SU-DHL-6 (cell line): ENCODE results near the gene RUVBL1.

ENCODE experiments used
- H2AFZ ChIP-seq: fragments of 200-600 bp; sonication (generic); 2 replicates; pipeline ENCODE4 v1.6.1; 2014; ENCODE audit warnings: low read depth, mild to moderate bottlenecking, moderate library complexity, mixed read lengths, antibody characterized with exemption, low read length; ENCODE audit not compliant: severe bottlenecking
- H3F3A ChIP-seq: fragments of 200-600 bp; shearing (Covaris generic); 2 replicates; pipeline ENCODE4 v1.6.0; 2016; ENCODE audit warnings: antibody characterized with exemption, mild to moderate bottlenecking; ENCODE audit not compliant: insufficient read depth
- H3K27ac ChIP-seq: fragments of 200-600 bp; sonication (generic); 2 replicates; pipeline ENCODE4 v1.5.1; 2016; ENCODE audit warnings: low read depth, mild to moderate bottlenecking, low read length, moderate library complexity, mixed read lengths
- H3K27me3 ChIP-seq: fragments of 200-600 bp; sonication (generic), shearing (Covaris generic); 2 replicates; pipeline ENCODE4 v1.6.0; 2014; ENCODE audit warnings: mild to moderate bottlenecking, low read length
- H3K36me3 ChIP-seq: fragments of 200-600 bp; sonication (generic); 2 replicates; pipeline ENCODE4 v1.6.1; 2014; ENCODE audit warnings: mild to moderate bottlenecking, low read length, mixed read lengths
- H3K4me2 ChIP-seq: fragments of 300-600, 200-600 bp; shearing (Covaris generic), sonication (generic); 2 replicates; pipeline ENCODE4 v1.6.0; 2014; ENCODE audit warnings: low read length, low read depth, mild to moderate bottlenecking; ENCODE audit not compliant: poor library complexity, severe bottlenecking
- H3K4me3 ChIP-seq: fragments of 200-600 bp; sonication (generic); 2 replicates; pipeline ENCODE4 v1.5.1; 2014; ENCODE audit warnings: antibody characterized with exemption, low read length, mild to moderate bottlenecking, mixed read lengths; ENCODE audit not compliant: insufficient read depth, poor library complexity, severe bottlenecking
- H3K79me2 ChIP-seq: fragments of 200-600 bp; sonication (generic); 2 replicates; pipeline ENCODE4 v1.6.1; 2014; ENCODE audit warnings: mild to moderate bottlenecking, low read length, moderate library complexity; ENCODE audit not compliant: insufficient read depth
- H3K9ac ChIP-seq: fragments of 200-600 bp; sonication (generic); 2 replicates; pipeline ENCODE4 v1.7.0; 2014; ENCODE audit warnings: mild to moderate bottlenecking, low read length
- H3K9me2 ChIP-seq: fragments of 200-600 bp; sonication (generic); replicated peaks from 2 replicates; pipeline ENCODE4 v1.6.1; 2014; ENCODE audit warnings: low read length; ENCODE audit not compliant: insufficient read depth
- H3K9me3 ChIP-seq: fragments of 200-600 bp; sonication (generic); 2 replicates; pipeline ENCODE4 v1.6.1; 2014; ENCODE audit warnings: low read length, mixed read lengths; ENCODE audit not compliant: insufficient read depth
- H4K20me1 ChIP-seq: fragments of 200-600 bp; sonication (generic); 2 replicates; pipeline ENCODE4 v1.6.1; 2014; ENCODE audit warnings: low read depth, mild to moderate bottlenecking, antibody characterized with exemption, low read length, moderate library complexity, mixed read lengths
- CTCF ChIP-seq: fragments of 200-600 bp; sonication (generic); IDR thresholded peaks from one replicate; pipeline ENCODE4 v1.5.1; 2017; ENCODE audit warnings: antibody characterized with exemption, mild to moderate bottlenecking, low read length, moderate library complexity; ENCODE audit not compliant: insufficient read depth, poor library complexity, severe bottlenecking
- EZH2phosphoT487 ChIP-seq: fragments of 200-600 bp; sonication (generic), shearing (Covaris generic); conservative IDR thresholded peaks from 2 replicates; pipeline ENCODE4 v1.6.1; 2018; ENCODE audit warnings: mild to moderate bottlenecking, antibody characterized with exemption, low read length, moderate library complexity, mixed read lengths

RUVBL1 gene

GRCh38 chr3:128128251-128128650 is 4.6 kb upstream of the RUVBL1 start:
- Histone ChIP-seq H3K36me3 (no peaks in the 10 kb centered on the region), H3K9me3 (no peaks in the 10 kb centered on the region), H3F3A (peaks cover 10% of the 10 kb centered on the region; the same call in 1 of the 2 replicates), H3K27me3 (no peaks in the 10 kb centered on the region), H3K9me2 (no peaks in the 10 kb centered on the region), H3K4me2 (no peak overlapping the region), H3K79me2 (peaks cover 4% of the 10 kb centered on the region), H3K9ac (no peak overlapping the region), H4K20me1 (no peaks in the 10 kb centered on the region), H3K27ac (no peak overlapping the region), H2AFZ (no peak overlapping the region), H3K4me3 (no peak overlapping the region)
- TF ChIP-seq EZH2phosphoT487 (no peak), CTCF (no peak)

GRCh38 chr3:128127236-128127635 is 3.6 kb upstream of the RUVBL1 start:
- Histone ChIP-seq H2AFZ (no peak overlapping the region), H3F3A (peaks cover 10% of the 10 kb centered on the region; the same call in 1 of the 2 replicates), H4K20me1 (no peaks in the 10 kb centered on the region), H3K79me2 (peaks cover 14% of the 10 kb centered on the region), H3K9ac (no peak overlapping the region), H3K36me3 (no peaks in the 10 kb centered on the region), H3K4me2 (no peak overlapping the region), H3K4me3 (no peak overlapping the region), H3K9me3 (no peaks in the 10 kb centered on the region), H3K27ac (no peak overlapping the region), H3K9me2 (no peaks in the 10 kb centered on the region), H3K27me3 (no peaks in the 10 kb centered on the region)
- no peak for TF ChIP-seq EZH2phosphoT487
- no peak for TF ChIP-seq CTCF

- peaks cover 25% of the 10 kb centered on the region for H3K79me2 ChIP-seq
- peak overlapping the region; percentile 43 for H2AFZ ChIP-seq
- no peak for TF ChIP-seq EZH2phosphoT487
- TF ChIP-seq CTCF = no peak
- H3F3A ChIP-seq = peaks cover 10% of the 10 kb centered on the region; the same call in 1 of the 2 replicates
- H3K36me3 ChIP-seq = no peaks in the 10 kb centered on the region
- no peaks in the 10 kb centered on the region for H3K9me3 ChIP-seq
- no peaks in the 10 kb centered on the region for H4K20me1 ChIP-seq
- no peaks in the 10 kb centered on the region for H3K27me3 ChIP-seq
- H3K27ac ChIP-seq = 0 out of 2 replicates have a peak overlapping the region, but pooled peaks have one; percentile 19
- H3K4me2 ChIP-seq = peak overlapping the region; percentile 88
- peak overlapping the region; percentile 89 for H3K4me3 ChIP-seq
- H3K9me2 ChIP-seq = no peaks in the 10 kb centered on the region
- peak overlapping the region; percentile 92 for H3K9ac ChIP-seq
Observed at GRCh38 chr3:128123156-128123537, 465 bp downstream of the RUVBL1 start.
